C4-2B (cell line): ENCODE measurements around the gene GGA2.

Experiments
- H3K27ac ChIP-seq: fragments of 450-650 bp; 2 replicates; pipeline ENCODE4 v1.5.1; 2017
- ZFX ChIP-seq: fragments of 450-650 bp; IDR thresholded peaks from 2 replicates; pipeline ENCODE4 v1.6.1; 2017
- TF ChIP-seq, protein P1 (sequence below): fragments of 450-650 bp; conservative IDR thresholded peaks from 2 replicates; pipeline ENCODE4 v1.5.1; 2017; ENCODE audit warnings: mild to moderate bottlenecking

The GGA2 gene, protein sequence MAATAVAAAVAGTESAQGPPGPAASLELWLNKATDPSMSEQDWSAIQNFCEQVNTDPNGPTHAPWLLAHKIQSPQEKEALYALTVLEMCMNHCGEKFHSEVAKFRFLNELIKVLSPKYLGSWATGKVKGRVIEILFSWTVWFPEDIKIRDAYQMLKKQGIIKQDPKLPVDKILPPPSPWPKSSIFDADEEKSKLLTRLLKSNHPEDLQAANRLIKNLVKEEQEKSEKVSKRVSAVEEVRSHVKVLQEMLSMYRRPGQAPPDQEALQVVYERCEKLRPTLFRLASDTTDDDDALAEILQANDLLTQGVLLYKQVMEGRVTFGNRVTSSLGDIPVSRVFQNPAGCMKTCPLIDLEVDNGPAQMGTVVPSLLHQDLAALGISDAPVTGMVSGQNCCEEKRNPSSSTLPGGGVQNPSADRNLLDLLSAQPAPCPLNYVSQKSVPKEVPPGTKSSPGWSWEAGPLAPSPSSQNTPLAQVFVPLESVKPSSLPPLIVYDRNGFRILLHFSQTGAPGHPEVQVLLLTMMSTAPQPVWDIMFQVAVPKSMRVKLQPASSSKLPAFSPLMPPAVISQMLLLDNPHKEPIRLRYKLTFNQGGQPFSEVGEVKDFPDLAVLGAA

DNA sequence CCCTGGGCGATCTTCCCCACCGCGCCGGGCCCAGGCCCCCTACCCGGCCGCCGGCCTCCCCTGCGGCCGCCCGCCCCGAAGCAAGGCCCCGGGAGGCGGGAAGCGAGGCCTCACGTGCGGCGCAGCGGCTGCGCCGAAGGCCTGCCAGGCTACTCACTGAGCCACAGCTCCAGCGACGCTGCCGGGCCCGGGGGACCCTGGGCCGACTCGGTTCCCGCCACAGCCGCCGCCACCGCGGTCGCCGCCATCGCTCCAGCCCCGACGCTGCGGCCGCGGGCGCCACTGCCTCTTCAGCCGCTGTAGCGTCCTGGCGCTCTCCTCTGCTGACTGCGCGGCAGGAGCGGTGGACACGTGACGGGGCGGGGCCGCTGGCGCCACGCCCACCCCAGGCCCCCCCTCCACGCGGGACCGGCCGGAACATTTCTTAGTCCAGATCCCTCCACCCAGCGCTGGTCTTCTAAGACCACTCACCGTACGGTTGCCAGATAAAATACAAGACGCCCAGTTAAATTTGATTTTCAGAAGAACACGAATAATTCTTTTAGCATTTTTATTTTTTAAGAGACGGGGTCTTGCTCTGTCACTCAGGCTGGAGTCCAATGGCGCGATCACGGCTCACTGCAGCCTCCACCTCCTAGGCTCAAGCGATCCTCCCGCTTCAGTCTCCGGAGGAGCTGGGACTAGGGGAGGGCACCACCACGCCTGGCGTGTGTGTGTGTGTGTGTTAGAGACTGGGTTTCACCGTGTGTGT lies at the start of gene GGA2:
TSS of gene GGA2 (minus strand) at position 331 of the 751 bp plus-strand sequence. CDS start at position 248, 83 bp downstream.
- H3K27ac ChIP-seq: peak within 1 kb of the TSS; percentile 88
- TF ChIP-seq, protein P1, sequence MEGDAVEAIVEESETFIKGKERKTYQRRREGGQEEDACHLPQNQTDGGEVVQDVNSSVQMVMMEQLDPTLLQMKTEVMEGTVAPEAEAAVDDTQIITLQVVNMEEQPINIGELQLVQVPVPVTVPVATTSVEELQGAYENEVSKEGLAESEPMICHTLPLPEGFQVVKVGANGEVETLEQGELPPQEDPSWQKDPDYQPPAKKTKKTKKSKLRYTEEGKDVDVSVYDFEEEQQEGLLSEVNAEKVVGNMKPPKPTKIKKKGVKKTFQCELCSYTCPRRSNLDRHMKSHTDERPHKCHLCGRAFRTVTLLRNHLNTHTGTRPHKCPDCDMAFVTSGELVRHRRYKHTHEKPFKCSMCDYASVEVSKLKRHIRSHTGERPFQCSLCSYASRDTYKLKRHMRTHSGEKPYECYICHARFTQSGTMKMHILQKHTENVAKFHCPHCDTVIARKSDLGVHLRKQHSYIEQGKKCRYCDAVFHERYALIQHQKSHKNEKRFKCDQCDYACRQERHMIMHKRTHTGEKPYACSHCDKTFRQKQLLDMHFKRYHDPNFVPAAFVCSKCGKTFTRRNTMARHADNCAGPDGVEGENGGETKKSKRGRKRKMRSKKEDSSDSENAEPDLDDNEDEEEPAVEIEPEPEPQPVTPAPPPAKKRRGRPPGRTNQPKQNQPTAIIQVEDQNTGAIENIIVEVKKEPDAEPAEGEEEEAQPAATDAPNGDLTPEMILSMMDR: no peak
- peak; percentile 91 for TF ChIP-seq ZFX

DNA sequence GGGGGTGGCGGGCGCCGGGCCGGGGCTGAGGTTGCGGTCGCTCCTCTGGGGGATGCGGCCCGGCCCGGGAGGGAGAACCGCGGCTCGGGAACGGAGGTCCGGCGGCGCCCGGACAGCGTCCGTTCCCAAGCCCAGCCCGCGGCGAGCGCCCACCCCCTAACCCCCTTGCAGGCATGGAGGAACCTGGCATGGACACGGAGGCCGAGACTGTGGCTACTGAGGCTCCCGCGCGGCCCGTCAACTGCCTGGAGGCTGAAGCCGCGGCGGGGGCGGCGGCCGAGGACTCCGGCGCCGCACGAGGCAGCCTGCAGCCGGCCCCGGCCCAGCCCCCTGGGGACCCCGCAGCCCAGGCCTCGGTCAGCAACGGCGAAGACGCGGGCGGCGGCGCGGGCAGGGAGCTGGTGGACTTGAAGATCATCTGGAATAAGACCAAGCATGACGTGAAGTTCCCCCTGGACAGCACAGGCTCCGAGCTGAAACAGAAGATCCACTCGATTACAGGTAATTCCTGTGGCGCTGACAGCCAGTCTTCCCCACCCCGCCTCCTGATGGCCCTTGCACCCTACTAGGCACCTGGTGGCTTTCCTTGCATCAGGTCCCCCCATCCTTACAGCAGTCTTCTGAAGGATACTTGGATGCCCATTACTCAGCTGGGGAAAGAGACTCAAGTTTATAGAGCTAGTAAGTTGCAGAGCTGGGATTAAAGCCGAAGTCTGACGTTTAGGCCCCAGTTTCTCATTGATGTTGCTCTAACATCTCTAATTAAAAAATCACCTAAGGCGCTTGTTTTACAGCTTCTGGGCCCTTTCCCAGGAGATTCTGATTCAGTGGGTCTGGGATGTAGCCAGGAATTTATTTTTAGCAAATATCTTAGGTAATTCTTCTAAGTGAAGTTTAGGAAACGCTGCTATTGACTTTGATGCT lies 47.7 kb upstream of the GGA2 start:
- TF ChIP-seq, protein P1: no peak
- TF ChIP-seq ZFX: peak; percentile 75
- H3K27ac ChIP-seq: peak overlapping the region; percentile 86

DNA sequence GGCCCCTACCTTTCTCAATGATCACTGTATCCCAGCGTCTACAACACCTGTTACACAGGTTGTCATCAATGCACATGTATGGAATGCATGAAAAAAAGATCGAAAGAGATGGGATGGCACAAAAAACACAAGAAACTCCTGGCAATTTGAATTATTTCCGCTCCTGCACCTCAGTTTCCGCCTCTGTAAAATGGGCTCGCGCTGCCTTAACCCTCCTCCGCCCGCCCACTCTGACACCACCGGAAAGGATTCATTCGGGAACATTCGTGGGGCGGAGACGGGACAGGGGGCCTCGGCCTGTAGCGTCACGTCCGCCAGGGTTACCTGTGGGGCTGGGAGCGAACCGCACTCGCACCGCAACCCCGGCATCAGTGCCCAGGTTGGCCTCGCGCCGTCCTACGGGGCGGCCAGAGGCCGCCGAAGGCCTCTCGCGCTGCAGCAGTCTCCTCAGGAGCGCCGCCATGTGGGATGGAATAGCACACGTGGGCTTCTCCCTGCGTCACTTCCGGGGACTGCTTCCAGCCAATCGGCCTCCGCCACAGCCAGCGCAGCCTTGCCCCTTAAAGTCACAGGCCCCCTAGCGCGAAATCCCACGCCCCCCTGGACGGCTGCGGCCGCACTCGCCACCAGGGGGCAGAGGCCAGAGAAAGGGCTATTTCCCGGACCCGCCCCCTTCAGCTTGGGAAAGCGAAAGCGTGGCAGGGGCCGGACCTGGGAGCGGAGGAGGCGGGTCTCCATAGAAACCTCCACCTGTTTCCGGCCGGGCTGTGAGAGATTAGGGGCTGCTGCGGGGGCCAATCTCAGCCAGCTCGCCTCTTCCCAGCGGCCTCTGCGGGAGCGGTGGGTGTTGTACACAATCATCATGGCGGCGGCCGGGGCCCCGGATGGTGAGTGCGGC lies 46.8 kb upstream of the GGA2 start, which contains the start of the genes EARS2 and UBFD1:
TSS of gene EARS2 (minus strand) at position 470 of the 898 bp plus-strand sequence. CDS start at position 463, 7 bp downstream.
TSS of gene UBFD1 (plus strand) at position 847 of the 898 bp plus-strand sequence. CDS start at position 863, 16 bp downstream.
- H3K27ac ChIP-seq: peak within 1 kb of the TSS; percentile 86
- TF ChIP-seq, protein P1: peak; percentile 97
- TF ChIP-seq ZFX: peak; percentile 46; the same call in 1 of the 2 replicates

DNA sequence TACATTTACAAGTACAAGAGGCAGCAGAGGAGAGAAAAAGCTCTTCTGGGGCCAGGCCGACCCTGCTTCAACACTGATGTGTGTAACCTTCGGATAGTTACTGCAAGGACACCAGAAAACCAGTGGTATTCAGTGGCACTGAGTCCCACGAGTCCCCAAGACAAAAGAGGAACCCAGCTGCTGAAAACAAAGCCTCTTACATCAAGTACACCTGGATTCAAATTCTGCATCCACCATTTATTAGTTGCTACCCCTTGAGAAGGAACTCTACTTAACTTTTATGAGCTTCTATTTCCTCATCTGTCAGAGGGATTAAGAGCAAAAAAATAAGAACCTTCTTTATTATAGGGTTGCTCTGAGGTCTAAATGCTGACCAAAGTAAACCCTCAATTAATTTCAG lies 44.2 kb upstream of the GGA2 start:
- H3K27ac ChIP-seq: no peak overlapping the region
- TF ChIP-seq ZFX: no peak
- TF ChIP-seq, protein P1: no peak

DNA sequence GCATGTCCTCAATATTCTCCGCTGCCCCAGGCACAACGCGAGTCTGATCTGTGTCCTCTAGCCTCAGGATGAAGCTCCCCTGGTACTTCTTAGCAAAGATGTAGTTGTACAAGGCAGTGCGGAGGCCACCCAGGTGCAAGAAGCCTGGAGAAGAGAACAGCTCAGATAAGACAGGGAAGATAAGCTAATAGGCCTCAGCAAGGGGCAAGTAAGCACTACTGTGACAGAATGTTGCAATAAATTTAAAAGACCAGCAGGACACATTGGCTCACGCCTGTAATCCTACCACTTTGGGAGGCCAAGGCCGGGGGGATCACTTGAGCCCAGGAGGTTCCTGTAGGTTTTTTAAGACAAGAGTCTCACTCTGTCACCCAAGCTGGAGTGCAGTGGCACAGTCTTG lies 41.9 kb upstream of the GGA2 start:
- no peak for TF ChIP-seq ZFX
- TF ChIP-seq, protein P1: no peak
- no peak overlapping the region for H3K27ac ChIP-seq

DNA sequence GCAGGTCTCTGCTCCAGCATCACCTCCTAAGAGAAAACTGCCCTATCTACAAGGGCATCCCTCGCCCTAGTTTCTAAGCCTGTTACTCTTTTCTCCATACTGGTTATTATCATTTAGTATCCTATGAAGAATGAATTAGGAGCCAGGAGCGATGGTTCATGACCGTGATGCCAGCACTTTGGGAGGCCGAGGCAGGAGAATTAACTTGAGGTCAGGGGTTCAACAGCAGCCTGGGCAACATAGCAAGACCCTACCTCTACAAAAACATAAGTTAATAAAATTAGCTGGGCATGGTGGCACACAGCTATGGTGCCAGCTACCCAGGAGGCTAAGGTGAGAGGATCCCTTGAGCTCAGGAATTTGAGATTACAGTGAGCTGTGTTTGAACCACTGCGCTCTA lies 39.6 kb upstream of the GGA2 start:
- H3K27ac ChIP-seq: no peak overlapping the region
- TF ChIP-seq, protein P1: no peak
- no peak for TF ChIP-seq ZFX
